Measurements from ENCODE around the gene HNRNPDL. TPM values are rescaled to one million over a fixed set of nuclear protein-coding genes. Genes with fewer than 3 reads are reported as not detected.
A peak's percentile ranks its signal among the peaks of the same experiment; 100 is the strongest.
"Not testable (repeated sequence)": the region's sequence is repeated elsewhere in the genome, so short reads cannot be mapped to it uniquely, and the experiment has no call there.

HNRNPDL gene
- 100 to 1,000 TPM; 226 to 248 TPM for total RNA-seq

- Mint-ChIP-seq H3K4me1 (ENCODE audit: low read depth in 2 of 2) (peaks cover 47 to 49% of the 10 kb centered on the region in 2 donors), H3K9me3 (no peaks in the 10 kb centered on the region), H3K27ac (peak within 1 kb of the TSS; percentile 90 to 99), H3K4me3 (peak within 1 kb of the TSS; percentile 95), H3K36me3 (peaks cover 40% of the 10 kb centered on the region), H3K27me3 (no peaks in the 10 kb centered on the region)
- ATAC-seq = peak; percentile 85 to 87
- DNase-seq (ENCODE audit: low spot score) = peak; percentile 99
Measured at GRCh38 chr4:82430193-82430963, at the start of gene HNRNPDL, which contains the start of gene ENOPH1. HNRNPDL (minus strand) TSS chr4:82430462; CDS start chr4:82429690, 772 bp downstream. ENOPH1 (plus strand) TSS chr4:82430590; CDS start chr4:82430830, 240 bp downstream.

DNA sequence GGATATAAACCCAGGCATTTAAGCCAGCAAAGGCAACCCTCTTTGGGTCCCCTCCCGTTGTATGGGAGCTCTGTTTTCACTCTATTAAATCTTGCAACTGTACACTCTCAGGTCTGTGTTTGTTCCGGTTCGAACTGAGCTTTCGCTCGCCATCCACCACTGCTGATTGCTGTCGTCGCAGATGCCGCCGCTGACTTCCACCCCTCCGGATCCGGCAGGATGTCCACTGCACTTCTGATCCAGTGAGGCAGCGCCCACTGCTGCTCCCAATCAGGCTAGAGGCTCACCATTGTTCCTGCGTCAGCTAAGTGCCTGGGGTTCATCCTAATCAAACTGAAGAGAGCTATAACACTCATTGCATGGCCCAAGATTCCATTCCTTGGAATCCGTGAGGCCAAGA lies 49.3 kb upstream of the HNRNPDL start:
- H3K27me3 Mint-ChIP-seq = no peaks in the 10 kb centered on the region
- H3K4me1 Mint-ChIP-seq (ENCODE audit: low read depth in 2 of 2) = no peaks in the 10 kb centered on the region
- no peak for DNase-seq (ENCODE audit: low spot score)
- no peak overlapping the region for H3K4me3 Mint-ChIP-seq
- no peak overlapping the region for H3K27ac Mint-ChIP-seq
- no peaks in the 10 kb centered on the region for H3K36me3 Mint-ChIP-seq
- H3K9me3 Mint-ChIP-seq = no peaks in the 10 kb centered on the region
- no peak for ATAC-seq

GRCh38 chr4:82477469-82477868 lies 47.2 kb upstream of the HNRNPDL start:
- DNase-seq (ENCODE audit: low spot score); H3K9me3 Mint-ChIP-seq; ATAC-seq; H3K36me3 Mint-ChIP-seq; H3K27me3 Mint-ChIP-seq; H3K27ac Mint-ChIP-seq; H3K4me1 Mint-ChIP-seq (ENCODE audit: low read depth in 2 of 2); H3K4me3 Mint-ChIP-seq: not testable (repeated sequence)

DNA sequence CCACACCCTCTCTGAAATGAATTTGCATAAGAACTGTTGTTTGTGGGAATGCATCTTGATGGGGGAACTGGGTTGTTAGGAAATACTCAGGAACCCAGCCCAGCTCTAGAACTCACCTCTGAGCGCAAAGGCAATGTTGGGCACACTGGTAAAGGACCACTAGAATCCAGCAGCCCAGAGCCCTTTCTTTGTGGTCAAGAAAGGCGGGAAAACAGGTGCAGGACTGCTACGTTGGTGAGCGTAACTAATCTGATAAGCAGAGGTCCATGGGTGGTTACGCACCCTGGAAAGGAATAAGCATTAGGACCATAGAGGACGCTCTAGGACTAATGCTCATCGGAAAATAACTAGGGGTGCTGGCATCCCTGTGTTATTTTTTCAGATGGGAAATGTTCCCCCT lies 45.7 kb upstream of the HNRNPDL start:
- not testable (repeated sequence) for H3K4me3 Mint-ChIP-seq; DNase-seq (ENCODE audit: low spot score); H3K36me3 Mint-ChIP-seq; H3K27ac Mint-ChIP-seq; H3K27me3 Mint-ChIP-seq; H3K9me3 Mint-ChIP-seq; H3K4me1 Mint-ChIP-seq (ENCODE audit: low read depth in 2 of 2); ATAC-seq

GRCh38 chr4:82473621-82474164 lies 43.4 kb upstream of the HNRNPDL start:
- H3K27me3 Mint-ChIP-seq = no peaks in the 10 kb centered on the region
- no peak overlapping the region for H3K27ac Mint-ChIP-seq
- no peak for DNase-seq (ENCODE audit: low spot score)
- H3K4me3 Mint-ChIP-seq = no peak overlapping the region
- no peak for ATAC-seq
- no peaks in the 10 kb centered on the region for H3K4me1 Mint-ChIP-seq (ENCODE audit: low read depth in 2 of 2)
- no peaks in the 10 kb centered on the region for H3K36me3 Mint-ChIP-seq
- H3K9me3 Mint-ChIP-seq = no peaks in the 10 kb centered on the region

- not testable (repeated sequence) for H3K4me3 Mint-ChIP-seq; H3K27ac Mint-ChIP-seq; ATAC-seq; H3K9me3 Mint-ChIP-seq; DNase-seq (ENCODE audit: low spot score); H3K4me1 Mint-ChIP-seq (ENCODE audit: low read depth in 2 of 2); H3K27me3 Mint-ChIP-seq; H3K36me3 Mint-ChIP-seq
Measured at GRCh38 chr4:82473080-82473479, 42.8 kb upstream of the HNRNPDL start.

GRCh38 chr4:82469791-82470345 lies 39.6 kb upstream of the HNRNPDL start:
- ATAC-seq = no peak
- H3K4me1 Mint-ChIP-seq (ENCODE audit: low read depth in 2 of 2) = no peaks in the 10 kb centered on the region
- no peak for DNase-seq (ENCODE audit: low spot score)
- no peaks in the 10 kb centered on the region for H3K9me3 Mint-ChIP-seq
- H3K27ac Mint-ChIP-seq = no peak overlapping the region
- H3K4me3 Mint-ChIP-seq = no peak overlapping the region
- no peaks in the 10 kb centered on the region for H3K36me3 Mint-ChIP-seq
- H3K27me3 Mint-ChIP-seq = no peaks in the 10 kb centered on the region

DNA sequence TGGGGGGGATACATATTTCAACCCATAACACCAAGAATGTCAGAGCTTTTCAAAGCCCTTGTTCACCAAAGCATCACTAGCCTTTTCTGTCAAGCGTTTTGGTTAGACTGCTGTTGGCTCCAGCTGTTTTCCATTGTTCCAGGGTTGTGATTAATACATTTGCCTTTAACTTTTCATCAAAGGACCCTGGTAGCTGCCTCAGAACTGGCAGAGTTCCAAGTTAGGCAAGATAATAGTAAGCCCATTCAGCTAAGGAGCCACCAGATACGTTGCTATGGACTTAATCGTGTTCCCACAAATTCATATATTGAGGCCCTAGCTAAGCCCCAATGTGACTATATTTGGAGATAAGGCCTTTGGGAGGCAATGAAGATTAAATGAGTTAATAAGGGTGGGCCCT lies 37.2 kb upstream of the HNRNPDL start:
- Mint-ChIP-seq H3K36me3 (peaks cover 4% of the 10 kb centered on the region), H3K27me3 (no peaks in the 10 kb centered on the region), H3K4me3 (no peak overlapping the region), H3K9me3 (no peaks in the 10 kb centered on the region), H3K4me1 (ENCODE audit: low read depth in 2 of 2) (no peaks in the 10 kb centered on the region), H3K27ac (no peak overlapping the region)
- ATAC-seq = no peak
- no peak for DNase-seq (ENCODE audit: low spot score)

GRCh38 chr4:82463221-82463620 lies 33.0 kb upstream of the HNRNPDL start:
- H3K4me1 Mint-ChIP-seq (ENCODE audit: low read depth in 2 of 2) = no peaks in the 10 kb centered on the region
- H3K27ac Mint-ChIP-seq = no peak overlapping the region
- ATAC-seq = no peak
- no peaks in the 10 kb centered on the region for H3K9me3 Mint-ChIP-seq
- no peak overlapping the region for H3K4me3 Mint-ChIP-seq
- peaks cover 14% of the 10 kb centered on the region for H3K36me3 Mint-ChIP-seq
- no peaks in the 10 kb centered on the region for H3K27me3 Mint-ChIP-seq
- DNase-seq (ENCODE audit: low spot score) = no peak

DNA sequence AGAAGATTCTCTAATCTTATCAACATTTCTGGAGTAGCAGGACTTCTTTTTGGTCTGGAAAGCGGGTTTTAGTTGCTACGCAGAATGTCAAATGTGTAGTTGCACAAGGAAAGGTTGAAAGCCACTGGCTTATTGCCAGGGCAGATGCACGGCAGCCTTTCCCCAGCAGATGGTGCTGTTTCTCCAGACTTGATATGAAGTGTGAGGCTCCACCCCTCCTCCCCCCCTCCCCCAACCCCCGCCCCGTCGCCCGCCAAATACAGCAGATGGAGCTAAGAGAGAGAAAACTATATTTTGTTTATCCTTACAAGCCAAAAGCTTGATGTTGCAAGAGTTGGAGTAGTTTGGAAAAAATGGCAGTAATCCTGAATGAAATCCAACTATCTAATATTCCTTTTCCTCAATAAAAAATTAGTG lies 32.2 kb upstream of the HNRNPDL start:
- H3K36me3 Mint-ChIP-seq = peaks cover 14% of the 10 kb centered on the region
- no peaks in the 10 kb centered on the region for H3K27me3 Mint-ChIP-seq
- H3K4me1 Mint-ChIP-seq (ENCODE audit: low read depth in 2 of 2) = no peaks in the 10 kb centered on the region

DNA sequence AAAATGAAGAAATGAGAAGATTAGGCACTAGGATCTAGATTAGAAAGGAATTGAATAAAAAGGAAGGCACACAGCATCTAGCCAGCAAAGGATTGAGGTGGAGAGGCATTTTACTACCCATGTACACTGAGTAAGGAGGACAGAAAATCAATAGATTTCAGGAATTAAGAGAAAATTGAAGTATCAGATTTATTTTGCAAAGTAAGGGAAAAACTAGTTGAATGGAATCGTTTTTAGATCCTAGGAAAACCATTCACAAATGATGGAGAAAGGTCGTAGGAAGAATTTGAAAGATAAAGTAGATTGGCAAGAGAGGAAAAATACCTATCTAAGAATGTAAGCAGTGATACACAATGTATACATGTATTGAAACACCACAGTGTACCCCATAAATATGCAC lies 31.4 kb upstream of the HNRNPDL start:
- Mint-ChIP-seq H3K36me3 (peaks cover 16% of the 10 kb centered on the region), H3K4me3 (no peak overlapping the region), H3K4me1 (ENCODE audit: low read depth in 2 of 2) (no peaks in the 10 kb centered on the region), H3K9me3 (no peaks in the 10 kb centered on the region), H3K27ac (no peak overlapping the region), H3K27me3 (no peaks in the 10 kb centered on the region)
- DNase-seq (ENCODE audit: low spot score) (no peak), ATAC-seq (no peak)

More for the DNA sequence above, 32.2 kb upstream of the HNRNPDL start:
- ATAC-seq (peak; percentile 86), DNase-seq (ENCODE audit: low spot score) (peak; percentile 82)
- Mint-ChIP-seq H3K27ac (no peak overlapping the region), H3K9me3 (no peaks in the 10 kb centered on the region), H3K4me3 (no peak overlapping the region)

GRCh38 chr4:82458729-82459128 lies 28.5 kb upstream of the HNRNPDL start:
- Mint-ChIP-seq H3K27ac (no peak overlapping the region), H3K4me1 (ENCODE audit: low read depth in 2 of 2) (no peaks in the 10 kb centered on the region), H3K4me3 (no peak overlapping the region), H3K27me3 (no peaks in the 10 kb centered on the region), H3K9me3 (no peaks in the 10 kb centered on the region), H3K36me3 (peaks cover 20% of the 10 kb centered on the region)
- no peak for ATAC-seq
- no peak for DNase-seq (ENCODE audit: low spot score)

DNA sequence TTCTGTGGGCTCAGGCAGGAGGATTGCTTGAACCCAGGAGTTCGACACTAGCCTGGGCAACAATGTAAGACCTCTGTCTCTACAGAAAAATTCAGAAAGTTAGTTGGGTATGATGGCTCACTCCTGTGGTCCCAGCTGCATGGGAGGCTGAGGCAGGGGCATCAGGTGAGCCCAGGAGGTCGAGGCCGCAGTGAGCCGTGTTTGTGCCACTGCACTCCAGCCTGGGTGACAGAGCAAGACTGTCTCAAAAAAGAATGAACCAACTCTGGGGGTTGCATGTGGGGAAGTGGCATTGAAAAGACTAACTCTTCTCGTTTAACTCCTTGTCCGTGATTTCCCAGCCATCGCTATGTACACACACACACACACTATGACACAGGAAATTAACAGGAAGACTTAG lies 27.0 kb upstream of the HNRNPDL start:
- no peaks in the 10 kb centered on the region for H3K27me3 Mint-ChIP-seq
- no peaks in the 10 kb centered on the region for H3K9me3 Mint-ChIP-seq
- DNase-seq (ENCODE audit: low spot score) (no peak), ATAC-seq (no peak)
- H3K4me1 Mint-ChIP-seq (ENCODE audit: low read depth in 2 of 2) = no peaks in the 10 kb centered on the region
- H3K27ac Mint-ChIP-seq = no peak overlapping the region
- H3K4me3 Mint-ChIP-seq = no peak overlapping the region
- peaks cover 20% of the 10 kb centered on the region for H3K36me3 Mint-ChIP-seq

DNA sequence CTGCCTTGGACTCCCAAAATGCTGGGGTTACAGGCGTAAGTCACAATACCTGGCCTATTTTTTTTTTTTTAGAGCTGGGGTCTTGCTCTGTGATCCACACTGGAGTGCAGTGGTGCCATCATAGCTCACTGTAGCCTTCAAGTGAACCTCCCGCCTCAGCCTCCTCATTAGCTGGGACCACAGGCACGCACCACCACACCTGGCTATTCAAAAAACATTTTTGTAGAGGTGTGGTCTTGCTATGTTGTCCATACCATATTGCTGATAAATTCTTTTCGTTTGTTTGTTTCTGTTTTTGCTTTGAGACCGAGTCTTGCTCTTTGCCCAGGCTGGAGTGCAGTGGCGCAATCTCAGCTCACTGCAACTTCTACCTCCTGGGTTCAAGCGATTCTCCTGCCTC lies 21.8 kb upstream of the HNRNPDL start:
- DNase-seq (ENCODE audit: low spot score) = no peak
- Mint-ChIP-seq H3K4me1 (ENCODE audit: low read depth in 2 of 2) (peaks cover 10 to 12% of the 10 kb centered on the region in 2 donors), H3K9me3 (no peaks in the 10 kb centered on the region), H3K36me3 (peaks cover 24% of the 10 kb centered on the region), H3K27me3 (no peaks in the 10 kb centered on the region), H3K4me3 (no peak overlapping the region), H3K27ac (no peak overlapping the region)
- no peak for ATAC-seq

All from natural killer cell treated with Interleukin-12 subunit alpha and Interleukin-12 subunit beta and Interleukin-15 and Interleukin-18, amount 100 ng/mL, for 72 hours (primary cell).